ENCODE measurements around the gene OR51A7.

OR51A7 gene

GRCh38 chr11:4957396-4957795 is 53.8 kb downstream of the OR51A7 start:
- DNase-seq (ENCODE audit: low spot score): no peak

Measured in GM03348 (cell line).